Measurements from ENCODE around the gene SOD1.
"Not testable (repeated sequence)": the region's sequence is repeated elsewhere in the genome, so short reads cannot be mapped to it uniquely, and the experiment has no call there.

Gene SOD1

DNA sequence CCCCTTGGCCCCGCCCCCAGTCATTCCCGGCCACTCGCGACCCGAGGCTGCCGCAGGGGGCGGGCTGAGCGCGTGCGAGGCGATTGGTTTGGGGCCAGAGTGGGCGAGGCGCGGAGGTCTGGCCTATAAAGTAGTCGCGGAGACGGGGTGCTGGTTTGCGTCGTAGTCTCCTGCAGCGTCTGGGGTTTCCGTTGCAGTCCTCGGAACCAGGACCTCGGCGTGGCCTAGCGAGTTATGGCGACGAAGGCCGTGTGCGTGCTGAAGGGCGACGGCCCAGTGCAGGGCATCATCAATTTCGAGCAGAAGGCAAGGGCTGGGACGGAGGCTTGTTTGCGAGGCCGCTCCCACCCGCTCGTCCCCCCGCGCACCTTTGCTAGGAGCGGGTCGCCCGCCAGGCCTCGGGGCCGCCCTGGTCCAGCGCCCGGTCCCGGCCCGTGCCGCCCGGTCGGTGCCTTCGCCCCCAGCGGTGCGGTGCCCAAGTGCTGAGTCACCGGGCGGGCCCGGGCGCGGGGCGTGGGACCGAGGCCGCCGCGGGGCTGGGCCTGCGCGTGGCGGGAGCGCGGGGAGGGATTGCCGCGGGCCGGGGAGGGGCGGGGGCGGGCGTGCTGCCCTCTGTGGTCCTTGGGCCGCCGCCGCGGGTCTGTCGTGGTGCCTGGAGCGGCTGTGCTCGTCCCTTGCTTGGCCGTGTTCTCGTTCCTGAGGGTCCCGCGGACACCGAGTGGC is at the start of gene SOD1:
SOD1 (plus strand) TSS at position 158 of the 723 bp plus-strand sequence; CDS start at position 235, 77 bp downstream.
- peak; percentile 86 for DNase-seq

GRCh38 chr21:31611445-31611844 is 48.0 kb upstream of the SOD1 start:
- no peak for DNase-seq

GRCh38 chr21:31612894-31613785 is 46.4 kb upstream of the SOD1 start:
- no peak for DNase-seq

DNA sequence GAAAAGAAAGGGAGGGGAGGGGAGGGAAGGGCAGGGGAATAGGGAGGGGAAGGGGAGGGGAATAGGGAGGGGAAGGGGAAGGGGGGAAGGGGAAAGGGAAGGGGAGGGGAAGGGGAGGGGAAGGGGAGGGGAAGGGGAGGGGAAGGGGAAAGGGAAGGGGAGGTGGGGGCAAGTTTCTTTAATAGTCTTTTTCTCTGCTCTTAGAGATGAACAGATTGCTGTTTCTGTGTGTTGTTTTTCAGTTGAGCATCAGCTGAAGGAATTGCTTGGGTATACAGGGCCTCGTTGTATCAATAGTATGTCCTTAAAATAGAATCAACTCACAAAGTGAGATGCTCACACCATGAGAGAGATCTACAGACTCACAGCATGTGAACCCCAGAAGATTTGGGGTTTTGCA is 44.8 kb upstream of the SOD1 start:
- DNase-seq, result no peak

DNA sequence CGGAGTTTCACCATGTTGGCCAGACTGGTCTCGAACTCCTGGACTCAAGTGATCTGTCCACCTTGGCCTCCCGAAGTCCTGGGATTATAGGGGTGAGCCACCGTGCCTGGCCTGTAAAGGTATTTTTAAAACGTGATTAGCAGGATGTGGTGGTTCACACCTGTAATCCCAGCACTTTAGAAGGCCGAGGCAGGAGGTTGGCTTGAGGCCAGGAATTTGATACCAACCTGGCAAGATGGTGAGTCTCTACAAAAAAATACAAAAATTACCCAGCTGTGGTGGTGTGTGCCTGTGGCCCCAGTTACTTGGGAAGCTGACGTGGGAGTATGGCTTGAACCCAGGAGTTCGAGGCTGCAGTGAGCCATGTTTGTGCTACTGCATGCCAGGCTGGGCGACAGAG is 43.3 kb upstream of the SOD1 start:
- DNase-seq, result peak; percentile 3

DNA sequence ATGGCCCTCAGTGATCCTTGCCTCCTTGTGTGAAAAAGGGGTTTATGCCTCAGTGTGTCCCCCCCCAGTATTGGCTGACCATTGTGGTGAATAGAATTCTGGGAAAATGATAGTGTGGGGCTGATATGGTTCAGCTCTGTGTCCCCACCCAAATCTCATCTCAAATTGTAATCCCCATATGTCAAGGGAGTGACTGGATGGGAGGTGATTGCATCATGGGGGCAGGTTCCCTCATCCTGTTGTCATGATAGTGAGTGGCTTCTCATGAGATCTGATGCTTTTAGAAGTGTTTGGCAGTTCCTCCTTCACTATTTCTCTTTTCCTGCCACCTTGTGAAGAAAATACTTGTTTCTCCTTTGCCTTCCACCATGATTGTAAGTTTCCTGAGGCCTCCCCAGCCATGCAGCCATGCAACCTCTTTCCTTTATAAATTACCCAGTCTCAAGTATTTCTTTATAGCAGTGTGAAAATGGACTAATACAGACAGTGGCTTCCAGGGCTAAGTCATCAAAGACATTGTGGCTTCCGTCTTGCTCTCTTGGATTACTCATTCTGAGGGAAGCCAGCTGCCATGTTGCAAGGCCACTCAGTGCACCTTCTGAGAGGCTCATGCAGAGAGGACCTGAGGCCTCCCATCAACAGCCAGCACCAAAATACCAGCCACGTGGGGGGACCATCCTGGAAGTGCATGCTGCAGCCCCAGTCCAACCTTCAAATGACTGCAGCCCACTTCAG is 40.6 kb upstream of the SOD1 start:
- no peak for DNase-seq

GRCh38 chr21:31622397-31622796 is 37.1 kb upstream of the SOD1 start:
- no peak for DNase-seq

DNA sequence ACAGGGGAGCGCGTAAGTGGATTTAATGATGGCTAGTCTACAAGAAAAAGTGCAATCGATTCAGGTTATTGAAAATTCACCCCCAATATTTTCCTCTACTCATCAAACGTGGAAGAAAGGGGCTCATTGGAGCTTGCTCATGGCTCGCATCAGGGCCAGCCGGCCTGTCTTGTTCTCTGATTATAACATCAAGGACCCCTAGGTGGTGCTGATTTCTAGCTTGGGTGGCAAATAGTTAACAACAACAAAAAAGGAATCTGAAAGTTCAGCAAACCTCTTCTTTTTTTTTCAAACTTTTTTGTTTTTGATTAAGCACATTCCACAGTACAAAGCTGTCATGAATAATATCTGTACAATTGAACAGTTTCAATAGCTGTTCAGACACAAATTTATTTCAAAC is 35.8 kb upstream of the SOD1 start:
- no peak for DNase-seq

DNA sequence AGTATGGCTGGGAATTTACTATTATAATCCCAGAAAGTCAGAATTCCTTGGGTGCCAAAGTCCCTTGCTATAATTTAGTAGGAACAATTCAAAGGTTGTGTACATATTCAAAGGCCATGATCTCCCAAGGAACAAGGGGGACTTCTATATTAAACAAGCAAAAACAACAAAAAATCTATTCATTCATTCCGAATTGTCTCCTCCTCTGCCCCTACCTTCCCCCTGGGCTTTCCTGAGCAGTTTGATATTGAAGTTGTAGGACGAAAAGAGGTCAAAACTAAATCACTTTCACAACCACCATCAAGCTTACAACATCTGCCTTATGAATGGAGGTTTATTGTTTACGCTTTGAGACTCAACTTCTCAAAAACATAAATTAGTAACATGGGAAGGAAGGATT is 35.3 kb upstream of the SOD1 start:
- no peak for DNase-seq

GRCh38 chr21:31624961-31625491 is 34.5 kb upstream of the SOD1 start:
- no peak for DNase-seq

GRCh38 chr21:31629972-31630711 is 29.4 kb upstream of the SOD1 start:
- peak; percentile 52 for DNase-seq

- DNase-seq, result not testable (repeated sequence)
Measured at GRCh38 chr21:31631881-31632280, 27.6 kb upstream of the SOD1 start.

DNA sequence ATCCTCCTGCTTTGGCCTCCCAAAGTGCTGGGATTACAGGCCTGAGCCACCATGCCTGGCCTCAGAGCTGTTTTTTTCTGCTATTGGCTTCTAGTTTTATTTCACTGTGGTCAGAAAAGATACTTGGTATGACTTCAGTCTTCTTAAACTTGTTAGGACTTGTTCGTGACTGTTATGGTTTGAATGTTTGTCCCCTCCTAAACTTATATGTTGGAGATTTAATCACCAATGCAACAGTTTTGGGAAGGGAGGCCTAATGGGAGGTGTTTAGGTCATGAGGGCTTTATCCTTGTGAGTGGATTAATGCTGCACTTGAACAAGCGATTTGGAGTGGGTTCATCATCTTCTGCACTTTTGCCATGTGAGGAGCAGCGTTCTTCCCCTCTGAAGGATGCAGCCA is 24.5 kb upstream of the SOD1 start:
- DNase-seq, result no peak

DNA sequence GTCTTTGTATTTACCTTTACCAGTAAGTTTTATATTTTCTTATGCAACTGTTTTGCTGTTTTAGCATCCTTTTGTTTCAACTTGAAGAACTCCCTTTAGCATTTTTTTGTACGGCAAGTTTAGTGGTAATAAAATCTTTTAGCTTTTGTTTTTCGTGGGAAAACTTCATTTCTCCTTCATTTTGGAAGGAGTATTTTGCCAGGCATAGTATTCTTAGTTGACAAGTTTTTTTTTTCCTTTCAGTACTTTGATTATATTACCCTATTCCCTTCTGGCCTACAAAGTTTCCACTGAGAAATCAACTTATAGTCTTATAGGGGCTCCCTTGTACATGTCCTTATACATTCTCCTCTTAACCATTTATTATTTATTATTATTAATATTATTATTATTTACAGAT is 22.6 kb upstream of the SOD1 start:
- no peak for DNase-seq

- DNase-seq, result no peak
Measured at GRCh38 chr21:31641416-31641922, 18.0 kb upstream of the SOD1 start.

DNA sequence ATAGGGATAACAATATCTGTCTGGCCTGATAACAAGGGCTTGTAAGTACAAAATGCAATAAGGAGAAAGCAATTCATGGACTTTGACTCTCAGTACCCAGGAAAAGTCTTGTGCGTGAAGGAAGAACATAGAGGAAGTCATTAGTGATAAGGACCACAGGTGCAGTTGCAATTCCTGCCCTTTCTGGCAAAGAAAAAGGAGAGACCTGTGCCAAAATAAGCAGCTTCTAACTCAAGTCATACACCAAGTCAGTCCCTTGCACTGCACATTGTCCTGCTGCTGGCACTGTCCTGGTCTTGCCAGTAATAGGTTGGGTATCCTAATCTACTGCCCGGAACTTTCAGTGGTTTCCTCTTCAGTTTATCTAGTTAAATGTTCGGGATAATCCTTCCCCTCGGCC is 14.8 kb upstream of the SOD1 start:
- DNase-seq, result peak; percentile 2

GRCh38 chr21:31647650-31648049 is 11.8 kb upstream of the SOD1 start:
- DNase-seq, result no peak

DNA sequence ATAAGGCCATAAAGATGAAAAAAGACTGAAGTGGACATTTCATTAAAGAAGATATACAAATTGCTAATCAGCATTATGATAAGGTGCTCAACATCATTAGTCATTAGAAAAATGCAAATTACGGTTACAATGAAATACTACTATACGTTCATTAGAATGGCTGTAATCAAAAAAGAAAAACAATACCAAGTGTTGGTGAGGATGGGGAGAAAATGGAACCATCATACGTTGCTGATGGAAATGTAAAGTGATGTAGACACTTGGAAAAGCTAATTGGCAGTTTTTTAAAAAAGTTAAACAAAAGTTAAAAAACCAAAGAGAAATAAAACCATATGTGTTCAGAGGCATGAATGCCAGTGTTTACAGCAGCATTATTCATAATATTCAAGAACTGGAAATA is 8.6 kb upstream of the SOD1 start:
- no peak for DNase-seq

DNA sequence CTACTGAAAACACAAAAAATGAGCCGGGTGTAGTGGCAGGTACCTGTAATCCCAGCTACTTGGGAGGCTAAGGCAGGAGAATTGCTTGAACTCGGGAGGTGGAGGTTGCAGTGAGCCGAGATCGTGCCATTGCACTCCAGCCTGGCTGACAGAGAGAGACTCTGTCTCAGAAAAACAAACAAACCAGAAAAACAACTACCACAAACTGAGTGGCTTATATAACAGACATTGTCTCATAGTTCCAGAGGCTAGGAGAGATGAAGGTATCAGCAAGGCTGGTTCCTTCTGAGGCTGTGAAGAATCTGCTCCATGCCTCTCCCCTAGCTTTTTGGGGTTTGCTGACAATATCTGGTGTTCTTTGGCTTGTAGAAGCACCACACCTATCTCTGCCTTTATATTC is 8.0 kb upstream of the SOD1 start:
- not testable (repeated sequence) for DNase-seq

- no peak for DNase-seq
Measured at GRCh38 chr21:31654340-31654739, 5.2 kb upstream of the SOD1 start.

GRCh38 chr21:31654821-31655580 is 4.5 kb upstream of the SOD1 start:
- DNase-seq, result not testable (repeated sequence)
